Calu3 (cell line): ENCODE results near the gene NBEA. TPM values are rescaled to one million over a fixed set of nuclear protein-coding genes. Genes with fewer than 3 reads are reported as not detected.

ENCODE experiments used
- BruUV-seq: library from RNA; stranded (reverse); fragments of 400-500 nt; replicated peaks from 2 replicates; lab custom pipeline; 2021; lab: Mats Ljungman, UMichigan
- CTCF ChIA-PET: fragments of 300-600 bp; sonication (Branson Sonifier 250); formaldehyde crosslinking; loops from one replicate; lab custom pipeline; 2022; ENCODE audit warnings: antibody characterized with exemption; lab: Charles Lee
- DNase-seq: peaks from one replicate; pipeline ENCODE4 v3.0.0; 2022
- H3K27ac Mint-ChIP-seq: one replicate; pipeline ENCODE4 v1.8.0; 2022; ENCODE audit warnings: mixed read lengths; ENCODE audit not compliant: unreplicated experiment
- H3K27me3 Mint-ChIP-seq: one replicate; pipeline ENCODE4 v1.8.0; 2022; ENCODE audit warnings: mixed read lengths; ENCODE audit not compliant: unreplicated experiment
- H3K36me3 Mint-ChIP-seq: one replicate; pipeline ENCODE4 v1.8.0; 2022; ENCODE audit warnings: mild to moderate bottlenecking, moderate library complexity, mixed read lengths; ENCODE audit not compliant: insufficient read depth, unreplicated experiment
- H3K4me1 Mint-ChIP-seq: one replicate; pipeline ENCODE4 v1.8.0; 2022; ENCODE audit warnings: mild to moderate bottlenecking, low read depth, mixed read lengths; ENCODE audit not compliant: unreplicated experiment
- H3K4me3 Mint-ChIP-seq: one replicate; pipeline ENCODE4 v1.8.0; 2022; ENCODE audit warnings: mild to moderate bottlenecking, low read depth, moderate library complexity, mixed read lengths; ENCODE audit not compliant: unreplicated experiment
- H3K9me3 Mint-ChIP-seq: one replicate; pipeline ENCODE4 v1.8.0; 2022; ENCODE audit warnings: low read depth, mixed read lengths; ENCODE audit not compliant: unreplicated experiment
- intact Hi-C: fragments of 100-400 bp; cut with micrococcal nuclease; formaldehyde crosslinking; loops from one replicate; pipeline ENCODE4 v1.10.0; 2022; ENCODE audit not compliant: unreplicated experiment
- total RNA-seq: library from RNA; stranded (reverse); gene quantifications from 2 replicates; pipeline ENCODE4 v1.2.3, GENCODE V29; 2022
- TF ChIP-seq, protein P1 (sequence below): fragments of 200-600 bp; IDR thresholded peaks from one replicate; pipeline ENCODE4 v1.8.0; 2022; ENCODE audit warnings: antibody characterized with exemption; ENCODE audit not compliant: unreplicated experiment

The NBEA gene
- total RNA-seq, 1 experiment from 2014 or later: 18.0 TPM

DNA sequence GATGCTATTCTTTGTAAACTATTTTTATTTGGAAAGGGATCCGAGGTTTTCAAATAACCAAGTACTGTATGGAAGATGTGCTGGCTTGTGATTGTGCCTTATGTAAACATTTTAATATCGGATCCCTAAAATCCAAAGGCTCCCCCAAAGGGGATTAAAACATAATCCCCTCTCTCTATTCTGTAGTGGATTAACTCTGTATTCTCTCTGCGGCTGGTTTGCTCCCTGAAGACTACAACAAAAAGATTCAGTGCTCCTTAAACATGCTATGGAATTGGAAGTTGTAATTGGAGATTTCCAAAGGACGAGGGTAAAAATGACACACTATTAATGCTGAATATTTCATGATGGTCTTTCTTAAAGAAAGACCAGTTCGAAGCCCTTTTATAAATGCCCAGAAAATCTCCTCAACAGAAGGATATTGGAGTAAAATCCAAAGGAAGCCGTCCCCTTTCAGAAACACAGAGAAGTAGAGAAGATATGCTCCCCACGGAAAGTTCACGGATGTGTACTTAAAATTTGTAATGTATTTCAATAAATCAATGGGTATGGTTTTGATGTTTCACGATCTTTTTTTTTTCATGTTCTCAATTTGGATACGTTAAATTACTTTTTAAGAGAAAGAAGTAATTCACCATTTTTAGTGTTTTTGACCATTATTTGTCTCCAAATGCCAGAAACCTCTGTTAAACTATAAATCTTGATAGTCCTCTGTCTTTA lies 527.9 kb downstream of the NBEA start:
- no TSS peak for BruUV-seq

DNA sequence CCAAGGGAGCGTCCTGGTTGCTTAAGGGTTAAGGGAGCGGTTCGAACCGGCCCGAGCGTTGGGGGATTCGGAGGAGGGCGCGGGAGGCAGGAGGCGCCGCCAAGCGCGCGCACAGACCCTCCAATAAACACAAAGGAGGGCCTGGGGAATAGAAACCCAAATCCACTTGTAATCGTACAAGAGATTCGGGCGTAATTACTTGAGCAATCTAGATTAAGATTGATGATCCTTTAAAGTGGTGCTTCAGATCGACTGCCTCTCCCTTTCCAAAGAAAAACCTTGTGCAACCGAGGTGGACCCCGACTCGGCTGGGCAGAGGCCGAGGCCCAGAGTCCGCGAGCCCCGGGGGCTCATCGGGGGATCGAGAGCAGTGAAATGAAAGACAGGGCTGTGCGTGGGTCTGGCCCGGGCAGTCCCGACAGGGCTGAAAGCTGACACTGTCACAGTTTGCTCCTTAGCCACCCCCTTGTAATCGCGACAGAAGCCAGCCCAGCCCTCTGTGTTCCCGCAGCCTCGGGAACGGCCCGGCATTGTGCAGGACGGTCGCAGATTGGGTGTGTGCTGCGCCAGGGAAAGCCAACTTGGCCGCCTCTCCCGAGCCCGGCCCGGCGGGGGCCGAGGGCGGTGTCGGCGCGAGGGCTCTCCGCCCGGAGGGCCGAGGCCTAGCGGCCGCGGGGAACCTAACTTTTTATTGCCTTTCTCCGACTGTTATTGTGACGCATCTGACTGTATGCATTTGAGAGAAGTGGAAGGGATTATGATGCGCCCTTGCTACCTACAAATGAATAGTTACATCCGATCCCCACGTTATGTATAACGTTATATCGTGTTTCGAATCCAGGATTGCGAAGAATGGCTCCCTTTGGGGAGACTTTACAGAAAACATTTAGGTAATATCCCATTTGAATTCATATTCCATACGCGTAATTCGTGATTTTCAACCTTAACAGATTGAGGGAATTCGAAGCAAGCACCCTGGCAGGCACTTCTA lies 528.9 kb downstream of the NBEA start:
- Mint-ChIP-seq H3K36me3 (no peaks in the 10 kb centered on the region), H3K4me3 (peak overlapping the region; percentile 62), H3K4me1 (no peaks in the 10 kb centered on the region), H3K27ac (no peak overlapping the region), H3K9me3 (no peaks in the 10 kb centered on the region), H3K27me3 (no peaks in the 10 kb centered on the region)
- TF ChIP-seq, protein P1, sequence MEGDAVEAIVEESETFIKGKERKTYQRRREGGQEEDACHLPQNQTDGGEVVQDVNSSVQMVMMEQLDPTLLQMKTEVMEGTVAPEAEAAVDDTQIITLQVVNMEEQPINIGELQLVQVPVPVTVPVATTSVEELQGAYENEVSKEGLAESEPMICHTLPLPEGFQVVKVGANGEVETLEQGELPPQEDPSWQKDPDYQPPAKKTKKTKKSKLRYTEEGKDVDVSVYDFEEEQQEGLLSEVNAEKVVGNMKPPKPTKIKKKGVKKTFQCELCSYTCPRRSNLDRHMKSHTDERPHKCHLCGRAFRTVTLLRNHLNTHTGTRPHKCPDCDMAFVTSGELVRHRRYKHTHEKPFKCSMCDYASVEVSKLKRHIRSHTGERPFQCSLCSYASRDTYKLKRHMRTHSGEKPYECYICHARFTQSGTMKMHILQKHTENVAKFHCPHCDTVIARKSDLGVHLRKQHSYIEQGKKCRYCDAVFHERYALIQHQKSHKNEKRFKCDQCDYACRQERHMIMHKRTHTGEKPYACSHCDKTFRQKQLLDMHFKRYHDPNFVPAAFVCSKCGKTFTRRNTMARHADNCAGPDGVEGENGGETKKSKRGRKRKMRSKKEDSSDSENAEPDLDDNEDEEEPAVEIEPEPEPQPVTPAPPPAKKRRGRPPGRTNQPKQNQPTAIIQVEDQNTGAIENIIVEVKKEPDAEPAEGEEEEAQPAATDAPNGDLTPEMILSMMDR: no peak
- intact Hi-C loops: no loop called here
- no TSS peak for BruUV-seq
- DNase-seq: no peak
- CTCF ChIA-PET: no interaction called here

More for the DNA sequence above, 527.9 kb downstream of the NBEA start:
- CTCF ChIA-PET: no interaction called here
- TF ChIP-seq, protein P1: no peak
- Mint-ChIP-seq H3K4me3 (peak overlapping the region; percentile 62), H3K4me1 (no peaks in the 10 kb centered on the region), H3K27ac (no peak overlapping the region), H3K27me3 (no peaks in the 10 kb centered on the region), H3K36me3 (no peaks in the 10 kb centered on the region), H3K9me3 (no peaks in the 10 kb centered on the region)
- no peak for DNase-seq
- intact Hi-C loops: no loop called here

DNA sequence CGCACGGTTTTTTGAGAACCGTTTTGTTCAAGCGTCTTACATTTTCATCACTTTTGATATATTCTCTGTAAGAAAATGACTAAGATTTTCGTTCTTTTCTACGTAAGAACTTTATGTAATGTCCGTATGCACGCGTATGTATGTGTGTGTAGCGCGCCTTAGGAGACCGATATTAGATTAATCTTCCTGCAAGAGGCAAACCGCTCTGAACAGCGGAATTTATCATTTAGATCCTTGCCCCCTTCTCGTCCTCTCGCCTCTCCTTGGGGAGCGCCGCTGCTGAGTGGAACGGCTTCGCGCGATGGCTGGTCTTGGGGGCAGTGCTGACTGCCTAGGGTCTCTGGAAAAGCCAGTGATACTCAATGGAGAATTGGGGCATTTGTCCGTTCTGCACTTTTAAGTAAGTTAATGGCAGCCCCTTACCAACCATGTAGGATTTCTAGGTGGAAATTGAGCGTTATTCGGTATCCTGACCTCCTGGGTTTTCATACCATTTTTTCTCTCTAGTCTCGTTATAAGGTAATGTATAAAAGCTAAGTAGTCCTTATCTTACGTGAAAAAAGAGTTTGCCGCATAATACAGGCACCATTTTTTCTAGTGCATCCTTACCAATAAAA lies 529.7 kb downstream of the NBEA start:
- no peak overlapping the region for H3K4me3 Mint-ChIP-seq
- BruUV-seq: no TSS peak
- DNase-seq: no peak
- CTCF ChIA-PET: no interaction called here
- H3K36me3 Mint-ChIP-seq: no peaks in the 10 kb centered on the region
- H3K27me3 Mint-ChIP-seq: no peaks in the 10 kb centered on the region
- TF ChIP-seq, protein P1: no peak
- H3K27ac Mint-ChIP-seq: no peak overlapping the region
- intact Hi-C loops: no loop called here
- no peaks in the 10 kb centered on the region for H3K9me3 Mint-ChIP-seq
- no peaks in the 10 kb centered on the region for H3K4me1 Mint-ChIP-seq

DNA sequence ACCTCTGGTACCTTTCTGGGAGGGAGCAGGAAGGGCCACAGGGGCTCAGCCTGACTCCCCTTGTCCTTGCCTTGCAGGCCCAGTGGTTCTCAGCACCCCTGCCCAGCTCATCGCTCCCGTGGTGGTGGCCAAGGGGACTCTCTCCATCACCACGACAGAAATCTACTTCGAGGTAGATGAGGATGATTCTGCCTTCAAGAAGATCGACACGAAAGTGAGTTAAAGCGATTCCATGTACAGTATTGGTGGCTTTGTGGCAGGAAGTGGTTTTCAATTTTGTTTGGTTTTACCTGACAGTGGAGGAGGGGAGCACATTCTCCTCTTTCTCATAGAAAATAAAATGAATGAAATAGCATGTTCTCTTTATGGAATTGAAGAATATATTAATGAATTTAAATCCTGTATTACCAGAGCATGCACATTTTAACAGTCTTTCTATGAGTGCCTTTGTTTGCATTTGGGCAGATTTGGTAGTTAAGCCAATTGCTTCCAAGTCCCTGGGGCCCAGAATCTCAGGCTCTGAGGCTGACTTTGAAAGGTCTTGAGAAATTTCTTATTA lies 530.3 kb downstream of the NBEA start:
- TF ChIP-seq, protein P1: no peak
- Mint-ChIP-seq H3K27me3 (no peaks in the 10 kb centered on the region), H3K4me3 (no peak overlapping the region), H3K27ac (no peak overlapping the region), H3K4me1 (no peaks in the 10 kb centered on the region), H3K36me3 (no peaks in the 10 kb centered on the region), H3K9me3 (no peaks in the 10 kb centered on the region)
- intact Hi-C loops: no loop called here
- CTCF ChIA-PET: no interaction called here
- DNase-seq: no peak
- no TSS peak for BruUV-seq
